Endothelial cell of hepatic sinusoid (primary cell): ENCODE results near the gene ARMH4.

ENCODE experiments used
- in situ Hi-C: cut with HindIII; loops from 2 replicates; pipeline ENCODE4 v1.10.0; 2017; ENCODE audit warnings: low sequenced_read_pairs

The ARMH4 gene

DNA sequence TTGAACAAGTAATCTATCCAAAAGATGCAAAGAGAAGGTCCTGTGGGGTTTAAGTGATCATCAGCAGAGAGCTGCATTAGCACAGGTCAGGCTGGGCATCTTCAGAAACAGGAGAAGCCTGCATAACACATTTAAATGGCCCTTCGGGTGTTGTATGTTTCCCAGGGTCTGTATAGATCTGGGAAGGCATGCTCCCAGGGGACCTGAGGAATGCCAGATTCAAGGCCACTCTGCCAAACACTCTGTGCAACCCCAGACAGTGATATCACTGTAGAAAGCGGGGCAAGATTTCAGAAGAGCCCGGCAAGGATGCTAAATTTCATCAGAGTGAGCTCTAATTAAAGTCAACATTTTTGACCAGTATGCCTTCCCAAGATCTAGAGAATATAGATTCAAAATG lies 92.9 kb downstream of the ARMH4 start:
- in situ Hi-C loops = no loop called here

- in situ Hi-C loops = no loop called here
Measured at GRCh38 chr14:58055497-58056010, 96.5 kb downstream of the ARMH4 start.

GRCh38 chr14:58054100-58054499 lies 97.9 kb downstream of the ARMH4 start:
- in situ Hi-C loops = no loop called here

- in situ Hi-C loops = no loop called here
Measured at GRCh38 chr14:58048219-58048618, 103.8 kb downstream of the ARMH4 start.

GRCh38 chr14:58027904-58028303 lies 124.1 kb downstream of the ARMH4 start:
- in situ Hi-C loops = no loop called here

GRCh38 chr14:58026967-58027366 lies 125.0 kb downstream of the ARMH4 start:
- in situ Hi-C loops = no loop called here

DNA sequence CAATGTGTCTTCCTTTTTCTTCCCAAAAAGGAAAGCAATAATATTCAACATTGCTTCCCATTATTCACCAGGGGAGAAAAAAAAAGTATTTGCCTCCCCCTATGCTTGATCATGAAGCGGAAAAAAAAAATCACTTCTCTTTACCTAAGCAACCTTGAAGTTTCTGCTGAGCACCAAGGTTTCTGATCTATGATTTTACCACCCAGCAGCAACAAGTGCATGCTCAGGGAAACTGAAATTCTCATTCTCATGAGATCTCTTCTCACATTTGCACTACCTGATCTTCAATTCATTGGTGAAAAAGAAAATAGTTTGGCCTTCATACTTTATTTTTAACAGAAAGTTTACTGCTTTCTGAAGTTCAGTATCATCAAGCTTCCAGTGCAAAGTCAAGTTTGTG lies 125.8 kb downstream of the ARMH4 start:
- in situ Hi-C loops = no loop called here

GRCh38 chr14:58014778-58015177 lies 137.2 kb downstream of the ARMH4 start:
- in situ Hi-C loops = no loop called here

DNA sequence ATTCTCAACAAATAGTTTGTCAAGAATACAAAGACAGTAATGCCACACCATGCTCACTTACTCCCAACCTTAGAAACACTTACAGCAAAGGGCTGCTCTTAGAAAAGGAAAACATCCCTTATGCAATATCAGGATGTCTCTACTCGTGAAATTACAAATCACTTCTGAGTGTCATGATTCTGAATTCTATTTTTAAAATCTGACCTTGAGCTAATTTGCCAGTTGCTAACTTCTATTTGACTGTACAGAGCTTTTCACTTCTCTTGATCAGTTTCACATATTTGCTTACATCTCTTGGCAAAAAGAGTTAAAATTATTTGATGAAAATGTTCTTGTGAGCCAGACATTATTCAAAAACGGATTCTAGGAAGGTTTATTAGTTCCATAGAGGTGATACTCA lies 149.4 kb downstream of the ARMH4 start:
- in situ Hi-C loops = no loop called here

DNA sequence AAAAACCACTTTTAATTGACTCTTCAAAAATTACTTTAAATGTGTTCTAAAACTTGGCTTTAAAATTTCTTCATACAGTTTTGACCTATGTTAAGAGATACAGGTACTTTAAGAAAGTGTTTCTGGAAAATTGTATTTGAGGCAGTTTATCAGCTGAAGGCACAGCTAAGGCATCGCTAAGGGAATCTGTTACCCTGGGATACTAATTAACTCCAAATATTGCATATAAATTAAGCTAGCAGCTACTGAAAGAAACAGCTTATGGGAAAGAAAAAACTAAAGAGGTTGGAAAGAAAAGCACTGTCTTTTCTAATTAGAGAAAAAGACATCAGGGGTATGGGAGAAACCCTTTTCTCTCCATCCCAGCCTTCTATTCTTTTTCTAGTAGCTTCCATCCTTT lies 152.0 kb downstream of the ARMH4 start:
- in situ Hi-C loops = no loop called here

- in situ Hi-C loops = no loop called here
Measured at GRCh38 chr14:57999471-57999870, 152.5 kb downstream of the ARMH4 start.

GRCh38 chr14:57998766-57999165 lies 153.2 kb downstream of the ARMH4 start:
- in situ Hi-C loops = no loop called here

- in situ Hi-C loops = no loop called here
Measured at GRCh38 chr14:57991353-57991752, 160.7 kb downstream of the ARMH4 start.

DNA sequence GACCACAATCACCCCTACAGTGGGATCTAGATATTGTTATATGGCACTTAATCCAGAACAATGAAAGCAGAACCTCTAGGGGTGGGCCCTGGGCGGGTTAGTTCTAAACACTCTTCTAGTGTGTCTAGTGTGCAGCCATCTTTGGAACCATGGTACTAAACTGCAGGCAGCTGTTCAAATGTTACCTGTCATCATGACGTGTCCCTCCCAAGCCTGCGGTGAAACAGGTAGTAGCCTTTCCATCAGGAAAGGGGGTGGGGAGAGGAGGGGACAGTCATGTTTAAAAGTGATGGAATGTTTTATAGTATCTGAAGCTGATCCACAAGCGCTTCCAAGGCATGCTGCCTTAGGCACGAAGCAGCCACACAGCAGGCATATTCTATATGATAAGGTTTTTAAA lies 163.6 kb downstream of the ARMH4 start:
- in situ Hi-C loops = no loop called here

GRCh38 chr14:57987596-57988300 lies 164.3 kb downstream of the ARMH4 start:
- in situ Hi-C loops = no loop called here

DNA sequence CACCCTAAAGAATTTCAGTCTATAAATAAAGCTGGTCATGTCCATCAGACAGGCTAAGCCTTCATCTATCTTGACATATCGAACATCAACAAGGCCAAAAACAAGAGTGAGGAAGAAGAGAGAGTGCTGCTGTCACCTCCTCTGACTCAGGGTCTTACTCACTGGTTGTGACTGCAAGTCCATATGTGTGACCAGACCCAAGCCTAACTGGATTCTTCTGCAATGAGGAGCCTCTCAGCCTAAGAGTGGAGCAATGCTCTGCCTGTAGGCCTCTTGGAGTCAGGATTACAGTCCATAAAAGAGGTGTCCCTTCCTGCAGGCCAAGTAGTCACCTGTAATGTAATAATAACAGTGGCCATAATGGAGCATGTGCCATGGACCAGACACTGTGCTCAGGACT lies 165.0 kb downstream of the ARMH4 start:
- in situ Hi-C loops = no loop called here

GRCh38 chr14:57982804-57983634 lies 169.0 kb downstream of the ARMH4 start:
- in situ Hi-C loops = no loop called here

- in situ Hi-C loops = no loop called here
Measured at GRCh38 chr14:57981817-57982560, 170.0 kb downstream of the ARMH4 start.

DNA sequence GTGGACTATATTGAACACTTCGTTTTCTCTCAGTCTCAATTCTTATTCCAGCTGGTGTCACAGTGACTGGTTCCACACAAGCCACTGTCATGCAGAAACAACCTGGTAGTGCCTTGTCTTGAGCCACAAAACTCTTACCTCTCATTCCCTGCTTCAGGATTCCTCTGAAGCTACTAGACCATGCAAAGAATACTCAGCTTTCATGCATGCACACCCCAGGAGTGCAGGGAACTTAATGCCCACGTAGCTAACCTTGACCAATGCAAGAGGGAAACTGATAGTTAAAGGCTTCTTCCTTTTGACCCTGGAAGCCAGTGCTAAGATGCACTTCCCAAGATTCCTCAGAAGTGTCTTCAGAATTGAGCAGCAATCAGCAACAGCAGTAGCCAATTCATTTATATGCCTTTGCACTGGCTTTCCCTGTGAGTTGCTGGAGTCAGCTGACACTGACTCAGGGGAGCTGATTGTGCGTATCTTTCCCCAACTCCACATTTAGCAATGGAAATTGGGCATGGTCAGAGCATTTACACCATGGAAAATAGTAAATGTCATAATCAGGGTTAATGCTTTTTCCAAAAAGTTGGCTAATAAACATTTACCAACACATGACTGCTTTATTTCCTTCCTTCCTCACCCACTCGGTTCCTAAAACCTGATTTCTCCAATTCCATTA lies 172.5 kb downstream of the ARMH4 start:
- in situ Hi-C loops = no loop called here

GRCh38 chr14:57976701-57977100 lies 175.3 kb downstream of the ARMH4 start:
- in situ Hi-C loops = no loop called here

- in situ Hi-C loops = no loop called here
Measured at GRCh38 chr14:57974896-57975295, 177.1 kb downstream of the ARMH4 start.
